Osteoblast (primary cell): Measurements from ENCODE around the gene PDLIM7. TPM values are rescaled to one million over a fixed set of nuclear protein-coding genes. Genes with fewer than 3 reads are reported as not detected.
A peak's percentile ranks its signal among the peaks of the same experiment; 100 is the strongest.

Source experiments
- DNase-seq: peaks from one replicate; pipeline ENCODE4 v3.0.0; 2011; ENCODE audit warnings: low spot score, mixed read lengths; ENCODE audit not compliant: insufficient read length; ENCODE audit errors: missing footprints
- H2AFZ ChIP-seq: 2 replicates; pipeline ENCODE4 v1.6.0; 2011; ENCODE audit warnings: mild to moderate bottlenecking, low read length
- H3K27ac ChIP-seq: 2 replicates; pipeline ENCODE4 v1.5.1; 2011; ENCODE audit warnings: mild to moderate bottlenecking, low read depth, low read length, moderate library complexity
- H3K27me3 ChIP-seq: 2 replicates; pipeline ENCODE4 v1.6.0; 2012; ENCODE audit warnings: mild to moderate bottlenecking, control low read depth, inconsistent platforms, low read length, moderate library complexity; ENCODE audit not compliant: insufficient read depth
- H3K36me3 ChIP-seq: 2 replicates; pipeline ENCODE4 v1.5.1; 2011; ENCODE audit warnings: mild to moderate bottlenecking, low read length, control low read depth, moderate library complexity; ENCODE audit not compliant: insufficient read depth
- H3K4me1 ChIP-seq: 2 replicates; pipeline ENCODE4 v1.5.1; 2011; ENCODE audit warnings: mild to moderate bottlenecking, low read length, control low read depth, moderate library complexity; ENCODE audit not compliant: insufficient read depth
- H3K4me2 ChIP-seq: 2 replicates; pipeline ENCODE4 v1.6.0; 2011; ENCODE audit warnings: mild to moderate bottlenecking, low read length; ENCODE audit not compliant: insufficient read depth
- H3K4me3 ChIP-seq: fragments of 200-600 bp; sonication (generic); 3 replicates; pipeline ENCODE4 v1.5.1; 2012; ENCODE audit warnings: mild to moderate bottlenecking, low read length, inconsistent platforms; ENCODE audit not compliant: insufficient read depth
- H3K79me2 ChIP-seq: 2 replicates; pipeline ENCODE4 v1.6.0; 2012; ENCODE audit warnings: mild to moderate bottlenecking, low read length, control low read depth, inconsistent platforms; ENCODE audit not compliant: insufficient read depth
- H3K9me3 ChIP-seq: 2 replicates; pipeline ENCODE4 v1.5.1; 2011; ENCODE audit warnings: low read depth, low read length, control low read depth
- H4K20me1 ChIP-seq: 2 replicates; pipeline ENCODE4 v1.6.0; 2012; ENCODE audit warnings: mild to moderate bottlenecking, low read length, control low read depth; ENCODE audit not compliant: insufficient read depth
- total RNA-seq: library from RNA; depleted of rRNA; stranded (reverse); fragments of >200 nt; gene quantifications from 2 replicates; pipeline ENCODE4 v1.2.3, GENCODE V29; 2012
- TF ChIP-seq, protein P1 (sequence below): IDR thresholded peaks from 2 replicates; pipeline ENCODE4 v1.5.1; 2011; ENCODE audit warnings: mild to moderate bottlenecking, low read depth, low read length, moderate library complexity; ENCODE audit errors: extremely low read depth

Gene PDLIM7
- total RNA-seq, 1 donor: 159 TPM

DNA sequence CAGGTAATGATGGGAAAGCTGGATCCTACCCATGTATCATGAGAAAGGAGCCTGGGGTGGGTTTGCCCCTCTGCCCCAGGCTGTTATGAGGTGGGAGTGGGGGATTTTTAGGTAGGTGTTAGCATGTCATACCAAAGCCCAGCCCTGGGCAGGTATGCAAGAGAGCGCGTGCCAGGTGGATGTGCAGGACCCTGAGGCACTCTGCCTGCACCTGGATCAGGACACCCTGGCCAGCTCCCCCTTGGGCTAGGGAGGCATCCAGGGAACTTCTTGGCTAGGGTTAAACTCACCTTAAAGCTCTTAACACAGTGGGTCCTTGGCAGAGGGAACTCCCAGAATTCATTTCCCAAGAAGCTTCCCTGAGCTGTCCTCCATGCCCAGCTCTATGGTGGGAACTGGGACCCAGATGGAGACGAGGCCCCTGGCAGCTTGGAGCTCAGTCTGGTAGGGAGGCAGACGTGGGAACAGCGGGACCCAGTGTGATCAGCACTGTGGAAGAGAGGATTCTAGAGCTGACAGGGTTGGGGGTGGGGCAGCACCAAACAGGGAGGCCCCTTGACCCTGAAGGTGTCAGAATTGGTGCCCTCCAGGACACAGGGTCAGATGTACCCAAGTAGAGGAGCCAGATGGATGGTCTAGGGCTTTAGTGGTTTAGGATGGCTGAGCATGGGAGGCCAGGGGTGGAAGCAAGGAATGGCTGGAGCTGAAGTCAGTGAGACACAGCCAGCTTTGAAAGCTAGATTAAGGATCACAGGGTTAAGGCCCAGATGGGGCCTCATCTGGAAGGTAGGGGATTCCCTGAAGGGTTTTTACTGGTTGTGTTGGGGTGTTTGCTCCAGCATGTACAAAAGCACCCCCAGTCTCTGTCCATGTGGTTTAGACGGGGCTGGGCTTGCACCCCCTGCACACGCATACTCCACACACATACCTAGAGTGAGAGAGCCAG lies 53.0 kb downstream of the PDLIM7 start:
- peaks cover 18% of the 10 kb centered on the region for H3K4me1 ChIP-seq
- no peak overlapping the region for H2AFZ ChIP-seq
- H3K9me3 ChIP-seq: no peaks in the 10 kb centered on the region
- peaks cover 12% of the 10 kb centered on the region for H4K20me1 ChIP-seq
- H3K27me3 ChIP-seq: no peaks in the 10 kb centered on the region
- peaks cover 4% of the 10 kb centered on the region for H3K36me3 ChIP-seq
- DNase-seq: no peak
- peaks cover 3% of the 10 kb centered on the region for H3K79me2 ChIP-seq
- H3K27ac ChIP-seq: no peak overlapping the region
- TF ChIP-seq, protein P1, sequence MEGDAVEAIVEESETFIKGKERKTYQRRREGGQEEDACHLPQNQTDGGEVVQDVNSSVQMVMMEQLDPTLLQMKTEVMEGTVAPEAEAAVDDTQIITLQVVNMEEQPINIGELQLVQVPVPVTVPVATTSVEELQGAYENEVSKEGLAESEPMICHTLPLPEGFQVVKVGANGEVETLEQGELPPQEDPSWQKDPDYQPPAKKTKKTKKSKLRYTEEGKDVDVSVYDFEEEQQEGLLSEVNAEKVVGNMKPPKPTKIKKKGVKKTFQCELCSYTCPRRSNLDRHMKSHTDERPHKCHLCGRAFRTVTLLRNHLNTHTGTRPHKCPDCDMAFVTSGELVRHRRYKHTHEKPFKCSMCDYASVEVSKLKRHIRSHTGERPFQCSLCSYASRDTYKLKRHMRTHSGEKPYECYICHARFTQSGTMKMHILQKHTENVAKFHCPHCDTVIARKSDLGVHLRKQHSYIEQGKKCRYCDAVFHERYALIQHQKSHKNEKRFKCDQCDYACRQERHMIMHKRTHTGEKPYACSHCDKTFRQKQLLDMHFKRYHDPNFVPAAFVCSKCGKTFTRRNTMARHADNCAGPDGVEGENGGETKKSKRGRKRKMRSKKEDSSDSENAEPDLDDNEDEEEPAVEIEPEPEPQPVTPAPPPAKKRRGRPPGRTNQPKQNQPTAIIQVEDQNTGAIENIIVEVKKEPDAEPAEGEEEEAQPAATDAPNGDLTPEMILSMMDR: no peak
- no peak overlapping the region for H3K4me3 ChIP-seq
- H3K4me2 ChIP-seq: no peak overlapping the region

DNA sequence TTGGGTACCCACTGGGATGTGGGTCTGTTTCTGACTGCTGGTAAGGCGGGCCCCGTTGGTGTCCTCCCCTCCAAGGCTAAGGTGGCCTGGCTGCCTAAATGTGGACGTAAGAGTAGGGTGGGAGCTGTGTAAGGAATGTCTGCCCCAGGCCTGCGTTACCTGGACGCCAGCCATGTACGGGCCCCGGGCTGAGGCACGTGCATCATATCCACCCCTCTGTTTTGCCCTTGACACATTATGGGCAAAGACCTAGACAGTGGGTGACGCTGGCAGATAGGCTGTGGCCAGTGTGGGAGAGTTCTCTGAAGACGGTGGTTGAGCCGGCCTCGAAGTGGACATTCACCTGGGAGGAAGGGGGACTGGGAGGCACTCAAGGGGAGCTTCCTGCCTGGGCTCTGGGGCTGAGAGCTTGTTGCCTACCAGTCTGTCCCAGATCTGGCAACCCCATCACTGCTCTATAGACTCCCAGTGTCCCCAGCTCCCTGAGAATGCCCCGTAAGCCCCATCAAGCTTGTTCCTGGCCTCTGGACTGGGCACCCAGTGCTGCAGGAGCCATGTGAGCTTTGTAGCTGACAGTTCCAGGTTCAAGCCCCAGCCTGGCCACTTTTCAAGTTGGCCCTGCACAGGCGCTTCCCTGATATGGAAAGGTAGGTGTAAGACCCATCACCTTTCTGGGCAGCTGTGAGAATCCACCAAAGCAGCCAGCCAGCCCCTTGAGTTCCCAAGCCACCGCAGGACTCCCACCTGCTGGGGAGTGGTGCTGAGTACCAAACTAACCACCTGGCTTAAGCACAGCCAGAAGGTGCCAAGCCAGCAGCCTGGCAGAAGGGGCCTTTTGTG lies 54.0 kb downstream of the PDLIM7 start:
- Histone ChIP-seq H3K79me2 (no peaks in the 10 kb centered on the region), H2AFZ (no peak overlapping the region), H3K9me3 (no peaks in the 10 kb centered on the region), H3K27me3 (no peaks in the 10 kb centered on the region), H3K4me3 (no peak overlapping the region), H3K27ac (no peak overlapping the region), H3K36me3 (peaks cover 4% of the 10 kb centered on the region), H4K20me1 (peaks cover 4% of the 10 kb centered on the region), H3K4me1 (peaks cover 16% of the 10 kb centered on the region), H3K4me2 (no peak overlapping the region)
- TF ChIP-seq, protein P1: no peak
- DNase-seq: no peak

DNA sequence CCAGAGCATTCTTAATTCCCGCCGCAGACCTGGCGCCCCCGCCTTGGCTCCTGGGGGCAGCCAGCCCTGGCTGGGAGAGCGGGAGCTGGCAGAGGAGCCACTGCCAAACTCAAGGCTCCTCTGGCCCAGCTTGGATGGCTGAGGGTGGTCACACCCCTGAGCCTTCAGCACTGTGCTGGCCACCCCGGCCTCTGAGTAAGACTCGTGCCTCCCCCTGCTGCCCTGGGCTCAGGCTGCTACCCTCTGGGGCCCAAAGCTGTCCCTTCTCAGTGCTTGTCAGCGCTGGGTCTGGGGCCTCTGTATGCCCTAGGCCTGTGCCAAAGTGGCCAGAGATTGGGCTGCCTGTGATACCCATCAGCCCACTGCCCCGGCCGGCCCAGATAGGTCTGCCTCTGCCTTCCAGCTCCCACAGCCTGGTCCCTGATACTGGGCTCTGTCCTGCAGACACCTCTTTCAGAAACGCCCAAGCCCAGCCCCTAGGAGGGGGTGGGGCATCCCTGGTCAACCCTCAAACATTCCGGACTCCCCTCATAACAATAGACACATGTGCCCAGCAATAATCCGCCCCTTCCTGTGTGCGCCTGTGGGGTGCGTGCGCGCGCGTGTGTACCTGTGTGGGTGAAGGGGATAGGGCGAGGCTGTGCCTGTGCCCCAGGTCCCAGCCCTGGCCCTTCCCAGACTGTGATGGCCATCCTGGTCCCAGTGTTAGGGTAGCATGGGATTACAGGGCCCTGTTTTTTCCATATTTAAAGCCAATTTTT lies 55.2 kb downstream of the PDLIM7 start:
- Histone ChIP-seq H3K27me3 (no peaks in the 10 kb centered on the region), H3K27ac (no peak overlapping the region), H3K9me3 (no peaks in the 10 kb centered on the region), H3K36me3 (peaks cover 7% of the 10 kb centered on the region), H3K4me1 (peaks cover 8% of the 10 kb centered on the region), H4K20me1 (no peaks in the 10 kb centered on the region), H3K4me2 (no peak overlapping the region), H2AFZ (no peak overlapping the region), H3K4me3 (no peak overlapping the region), H3K79me2 (no peaks in the 10 kb centered on the region)
- TF ChIP-seq, protein P1: no peak
- DNase-seq: peak; percentile 37
